Activated naive CD8-positive, alpha-beta T cell treated with anti-CD3 and anti-CD28 coated beads, Interleukin-2, amount 10 ng/mL, durations not matched to agents 7 days and 5 days (primary cell): Measurements from ENCODE around the gene PPM1F. TPM values are rescaled to one million over a fixed set of nuclear protein-coding genes. Genes with fewer than 3 reads are reported as not detected.
A peak's percentile ranks its signal among the peaks of the same experiment; 100 is the strongest.

ENCODE experiments used
- ATAC-seq: fragments of 150-1000 bp; cut with Tn5 transposase; one replicate; pipeline ENCODE4 v1.10.0; 2021; ENCODE audit warnings: low read depth, moderate library complexity
- POLR2A ChIA-PET: fragments of 350-600 bp; sonication (Branson Sonifier 250); formaldehyde crosslinking; loops from one replicate; lab custom pipeline; 2021; ENCODE audit warnings: antibody characterized with exemption; lab: Charles Lee
- DNase-seq: peaks from one replicate; pipeline ENCODE4 v3.0.0; 2021
- H3K27ac Mint-ChIP-seq: one replicate; pipeline ENCODE4 v1.8.0; 2022; ENCODE audit warnings: mild to moderate bottlenecking, mixed read lengths
- H3K27me3 Mint-ChIP-seq: one replicate; pipeline ENCODE4 v1.8.0; 2022; ENCODE audit warnings: mild to moderate bottlenecking, moderate library complexity, mixed read lengths
- H3K36me3 Mint-ChIP-seq: one replicate; pipeline ENCODE4 v1.8.0; 2021; ENCODE audit warnings: mild to moderate bottlenecking, mixed read lengths
- H3K4me1 Mint-ChIP-seq: one replicate; pipeline ENCODE4 v1.8.0; 2021; ENCODE audit warnings: mixed read lengths
- H3K4me3 Mint-ChIP-seq: one replicate; pipeline ENCODE4 v1.8.0; 2022; ENCODE audit warnings: mild to moderate bottlenecking, moderate library complexity, mixed read lengths
- H3K9me3 Mint-ChIP-seq: one replicate; pipeline ENCODE4 v1.8.0; 2021; ENCODE audit warnings: mixed read lengths
- total RNA-seq, 2 experiments: library from RNA; stranded (reverse); gene quantifications; one replicate each; pipeline ENCODE4 v1.2.3, GENCODE V29; 2021

The PPM1F gene
- total RNA-seq, 2 experiments from 2014 or later = 19.5 to 21.6 TPM

GRCh38 chr22:21984793-21985192, 32.1 kb upstream of the PPM1F start:
- H3K27me3 Mint-ChIP-seq = no peaks in the 10 kb centered on the region
- no peak overlapping the region for H3K27ac Mint-ChIP-seq
- ATAC-seq = no peak
- H3K4me3 Mint-ChIP-seq = no peak overlapping the region
- peaks cover 13% of the 10 kb centered on the region for H3K4me1 Mint-ChIP-seq
- no peaks in the 10 kb centered on the region for H3K9me3 Mint-ChIP-seq
- no peaks in the 10 kb centered on the region for H3K36me3 Mint-ChIP-seq
- POLR2A ChIA-PET = no interaction called here
- DNase-seq = no peak

GRCh38 chr22:21982338-21982965, 29.8 kb upstream of the PPM1F start, which contains the start of gene TOP3B:
Gene TOP3B, minus strand, starts transcription at chr22:21982787. Its CDS starts 7,078 bp downstream, at chr22:21975709.
- DNase-seq (peak; percentile 87), ATAC-seq (peak; percentile 87)
- no peaks in the 10 kb centered on the region for H3K9me3 Mint-ChIP-seq
- H3K4me1 Mint-ChIP-seq = peaks cover 24% of the 10 kb centered on the region
- peak within 1 kb of the TSS; percentile 84 for H3K27ac Mint-ChIP-seq
- no peaks in the 10 kb centered on the region for H3K27me3 Mint-ChIP-seq
- H3K36me3 Mint-ChIP-seq = peaks cover 8% of the 10 kb centered on the region
- H3K4me3 Mint-ChIP-seq = peak within 1 kb of the TSS; percentile 90
- POLR2A ChIA-PET = interaction anchor here (0.8 to 1.7 kb wide), 4 partner anchors 12 to 325 kb away, joined by 3 to 5 read pairs (median 4); partner anchors contain the start of genes MAPK1 and YPEL1

GRCh38 chr22:21981874-21982273, 29.2 kb upstream of the PPM1F start:
- Mint-ChIP-seq H3K36me3 (peaks cover 8% of the 10 kb centered on the region), H3K27me3 (no peaks in the 10 kb centered on the region), H3K27ac (peak overlapping the region; percentile 84), H3K4me3 (peak overlapping the region; percentile 90), H3K9me3 (no peaks in the 10 kb centered on the region), H3K4me1 (peaks cover 24% of the 10 kb centered on the region)
- no peak for ATAC-seq
- POLR2A ChIA-PET = interaction anchor here (0.8 to 1.7 kb wide), 4 partner anchors 11 to 324 kb away, joined by 3 to 5 read pairs (median 4); partner anchors contain the start of genes MAPK1 and YPEL1
- DNase-seq = no peak

GRCh38 chr22:21980547-21980946, 27.9 kb upstream of the PPM1F start:
- Mint-ChIP-seq H3K27me3 (no peaks in the 10 kb centered on the region), H3K27ac (no peak overlapping the region), H3K36me3 (peaks cover 10% of the 10 kb centered on the region), H3K4me3 (no peak overlapping the region), H3K9me3 (no peaks in the 10 kb centered on the region), H3K4me1 (peaks cover 25% of the 10 kb centered on the region)
- POLR2A ChIA-PET = no interaction called here
- DNase-seq (peak; percentile 8), ATAC-seq (no peak)

- Mint-ChIP-seq H3K4me3 (no peak overlapping the region), H3K27ac (peak overlapping the region; percentile 67), H3K36me3 (peaks cover 12% of the 10 kb centered on the region), H3K9me3 (no peaks in the 10 kb centered on the region), H3K27me3 (no peaks in the 10 kb centered on the region), H3K4me1 (peaks cover 25% of the 10 kb centered on the region)
- POLR2A ChIA-PET = no interaction called here
- DNase-seq (no peak), ATAC-seq (no peak)
These were observed 26.1 kb upstream of the PPM1F start for GRCh38 chr22:21978564-21979386.

GRCh38 chr22:21977814-21978213, 25.2 kb upstream of the PPM1F start:
- DNase-seq (no peak), ATAC-seq (no peak)
- no peaks in the 10 kb centered on the region for H3K9me3 Mint-ChIP-seq
- no peaks in the 10 kb centered on the region for H3K27me3 Mint-ChIP-seq
- H3K36me3 Mint-ChIP-seq = peaks cover 14% of the 10 kb centered on the region
- H3K4me3 Mint-ChIP-seq = no peak overlapping the region
- H3K4me1 Mint-ChIP-seq = peaks cover 25% of the 10 kb centered on the region
- POLR2A ChIA-PET = no interaction called here
- H3K27ac Mint-ChIP-seq = peak overlapping the region; percentile 61

GRCh38 chr22:21975854-21976345, 23.3 kb upstream of the PPM1F start:
- no peak overlapping the region for H3K27ac Mint-ChIP-seq
- no peaks in the 10 kb centered on the region for H3K27me3 Mint-ChIP-seq
- POLR2A ChIA-PET = no interaction called here
- no peak for ATAC-seq
- peaks cover 18% of the 10 kb centered on the region for H3K4me1 Mint-ChIP-seq
- H3K36me3 Mint-ChIP-seq = peaks cover 17% of the 10 kb centered on the region
- no peak overlapping the region for H3K4me3 Mint-ChIP-seq
- no peak for DNase-seq
- H3K9me3 Mint-ChIP-seq = no peaks in the 10 kb centered on the region

- POLR2A ChIA-PET = no interaction called here
- DNase-seq (no peak), ATAC-seq (no peak)
- no peaks in the 10 kb centered on the region for H3K27me3 Mint-ChIP-seq
- H3K4me1 Mint-ChIP-seq = peaks cover 14% of the 10 kb centered on the region
- H3K27ac Mint-ChIP-seq = no peak overlapping the region
- H3K4me3 Mint-ChIP-seq = no peak overlapping the region
- H3K36me3 Mint-ChIP-seq = peaks cover 22% of the 10 kb centered on the region
- no peaks in the 10 kb centered on the region for H3K9me3 Mint-ChIP-seq
These were observed 22.6 kb upstream of the PPM1F start for GRCh38 chr22:21975273-21975672.

GRCh38 chr22:21974058-21974649, 21.5 kb upstream of the PPM1F start:
- ATAC-seq (no peak), DNase-seq (no peak)
- Mint-ChIP-seq H3K9me3 (no peaks in the 10 kb centered on the region), H3K4me3 (no peak overlapping the region), H3K27me3 (no peaks in the 10 kb centered on the region), H3K36me3 (peaks cover 22% of the 10 kb centered on the region), H3K4me1 (peaks cover 10% of the 10 kb centered on the region), H3K27ac (no peak overlapping the region)
- POLR2A ChIA-PET = no interaction called here

GRCh38 chr22:21972806-21973205, 20.2 kb upstream of the PPM1F start:
- Mint-ChIP-seq H3K9me3 (no peaks in the 10 kb centered on the region), H3K4me1 (peaks cover 3% of the 10 kb centered on the region), H3K27me3 (no peaks in the 10 kb centered on the region), H3K36me3 (peaks cover 17% of the 10 kb centered on the region), H3K27ac (no peak overlapping the region), H3K4me3 (no peak overlapping the region)
- DNase-seq (no peak), ATAC-seq (no peak)
- POLR2A ChIA-PET = no interaction called here

GRCh38 chr22:21972293-21972779, 19.7 kb upstream of the PPM1F start:
- Mint-ChIP-seq H3K27ac (no peak overlapping the region), H3K36me3 (peaks cover 17% of the 10 kb centered on the region), H3K27me3 (no peaks in the 10 kb centered on the region), H3K4me3 (no peak overlapping the region), H3K4me1 (peaks cover 1% of the 10 kb centered on the region), H3K9me3 (no peaks in the 10 kb centered on the region)
- POLR2A ChIA-PET = no interaction called here
- DNase-seq = peak; percentile 71
- peak; percentile 57 for ATAC-seq

- POLR2A ChIA-PET = no interaction called here
- DNase-seq (no peak), ATAC-seq (no peak)
- H3K4me3 Mint-ChIP-seq = no peak overlapping the region
- H3K4me1 Mint-ChIP-seq = peaks cover 1% of the 10 kb centered on the region
- no peak overlapping the region for H3K27ac Mint-ChIP-seq
- no peaks in the 10 kb centered on the region for H3K9me3 Mint-ChIP-seq
- peaks cover 20% of the 10 kb centered on the region for H3K36me3 Mint-ChIP-seq
- H3K27me3 Mint-ChIP-seq = no peaks in the 10 kb centered on the region
These were observed 19.2 kb upstream of the PPM1F start for GRCh38 chr22:21971858-21972275.
